Ovary (tissue), 3 donors: Measurements from ENCODE around the gene RXRG.

Experiments used
- POLR2A ChIP-seq: fragments of 450-650 bp; IDR thresholded peaks from one replicate; pipeline ENCODE4 v1.6.1; 2017; ENCODE audit warnings: antibody characterized with exemption, mild to moderate bottlenecking, moderate library complexity
- TF ChIP-seq, protein P1 (sequence below), 3 donors: fragments of 450-650 bp in 2 of 3; fragments of 200-600 bp in 1 of 3; IDR thresholded peaks; one replicate each; pipeline versions ENCODE4 v1.5.1 to v1.8.0; 2016 to 2022; ENCODE audit warnings: antibody characterized with exemption in 3 of 3, mild to moderate bottlenecking in 1 of 3
- donor health status: DM: no; HTN: no; CAD: no.

DNA sequence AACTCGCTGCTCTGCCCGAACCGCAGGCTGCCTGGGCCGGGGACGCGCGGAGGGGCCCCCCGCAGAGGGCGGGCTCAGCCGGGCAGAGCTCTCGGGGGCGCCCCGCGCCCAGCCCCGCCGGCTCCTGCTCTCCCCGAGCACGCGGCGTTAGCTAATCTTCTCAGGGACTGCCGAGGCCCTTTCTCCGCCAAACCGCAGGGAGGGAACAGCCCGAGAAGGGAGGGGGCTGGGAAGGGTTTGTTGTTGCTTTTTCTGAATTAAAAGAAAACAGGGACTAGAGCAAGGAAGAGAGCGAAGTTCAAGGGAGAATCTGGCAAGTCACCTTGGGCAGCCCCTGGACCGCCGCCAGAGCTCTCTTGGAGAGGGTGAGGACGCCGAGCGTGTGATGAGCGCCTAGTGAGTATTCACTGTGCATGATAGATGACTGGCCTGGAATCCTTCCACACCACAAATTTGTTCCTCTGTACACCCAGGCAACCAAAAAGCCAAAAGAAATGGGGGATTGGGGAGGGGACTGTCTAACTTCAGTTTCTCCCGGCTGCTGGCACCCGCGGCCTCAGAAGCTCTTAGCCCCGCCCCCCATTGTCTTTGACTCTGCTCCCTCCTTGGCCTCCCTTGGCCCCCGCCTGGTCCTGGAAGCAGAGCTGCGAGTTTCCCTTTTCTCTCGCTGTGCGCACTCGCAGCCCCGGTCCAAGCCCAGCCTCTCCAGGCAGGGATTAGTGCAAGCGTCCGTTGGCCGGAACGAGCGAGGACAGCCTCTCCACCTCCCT lies 68.7 kb downstream of the RXRG start:
- TF ChIP-seq, protein P1, sequence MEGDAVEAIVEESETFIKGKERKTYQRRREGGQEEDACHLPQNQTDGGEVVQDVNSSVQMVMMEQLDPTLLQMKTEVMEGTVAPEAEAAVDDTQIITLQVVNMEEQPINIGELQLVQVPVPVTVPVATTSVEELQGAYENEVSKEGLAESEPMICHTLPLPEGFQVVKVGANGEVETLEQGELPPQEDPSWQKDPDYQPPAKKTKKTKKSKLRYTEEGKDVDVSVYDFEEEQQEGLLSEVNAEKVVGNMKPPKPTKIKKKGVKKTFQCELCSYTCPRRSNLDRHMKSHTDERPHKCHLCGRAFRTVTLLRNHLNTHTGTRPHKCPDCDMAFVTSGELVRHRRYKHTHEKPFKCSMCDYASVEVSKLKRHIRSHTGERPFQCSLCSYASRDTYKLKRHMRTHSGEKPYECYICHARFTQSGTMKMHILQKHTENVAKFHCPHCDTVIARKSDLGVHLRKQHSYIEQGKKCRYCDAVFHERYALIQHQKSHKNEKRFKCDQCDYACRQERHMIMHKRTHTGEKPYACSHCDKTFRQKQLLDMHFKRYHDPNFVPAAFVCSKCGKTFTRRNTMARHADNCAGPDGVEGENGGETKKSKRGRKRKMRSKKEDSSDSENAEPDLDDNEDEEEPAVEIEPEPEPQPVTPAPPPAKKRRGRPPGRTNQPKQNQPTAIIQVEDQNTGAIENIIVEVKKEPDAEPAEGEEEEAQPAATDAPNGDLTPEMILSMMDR (IDR thresholded peaks at IDR 0.05), result no peak
- no peak for TF ChIP-seq POLR2A
